Activated CD4-positive, CD25-positive, alpha-beta regulatory T cell treated with anti-CD3 and anti-CD28 coated beads, Interleukin-2, amount 50 U/mL, for 72 hours (primary cell): ENCODE results near the gene SNX22.

ENCODE experiments used
- DNase-seq: peaks from one replicate; pipeline ENCODE4 v3.0.0; 2021

The SNX22 gene

DNA sequence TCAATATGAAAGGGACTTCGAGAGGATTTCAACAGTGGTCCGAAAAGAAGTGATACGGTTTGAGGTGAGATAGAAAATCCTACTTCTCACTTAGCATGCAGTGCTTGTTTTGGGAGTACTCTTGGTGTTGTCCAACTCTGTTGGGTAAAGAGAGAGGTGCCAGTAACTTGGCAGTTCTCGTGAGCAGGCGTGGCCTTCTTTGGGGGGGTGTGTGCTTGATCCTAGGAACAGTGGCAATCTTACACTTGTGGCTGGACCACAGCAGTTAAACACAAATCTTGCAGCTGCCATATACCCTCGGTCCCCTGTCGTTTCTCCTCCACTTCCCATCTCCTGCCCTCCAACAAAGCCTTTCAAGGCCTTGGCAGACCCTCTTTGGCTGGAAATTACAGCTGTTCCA is 15.2 kb upstream of the SNX22 start:
- DNase-seq = no peak

DNA sequence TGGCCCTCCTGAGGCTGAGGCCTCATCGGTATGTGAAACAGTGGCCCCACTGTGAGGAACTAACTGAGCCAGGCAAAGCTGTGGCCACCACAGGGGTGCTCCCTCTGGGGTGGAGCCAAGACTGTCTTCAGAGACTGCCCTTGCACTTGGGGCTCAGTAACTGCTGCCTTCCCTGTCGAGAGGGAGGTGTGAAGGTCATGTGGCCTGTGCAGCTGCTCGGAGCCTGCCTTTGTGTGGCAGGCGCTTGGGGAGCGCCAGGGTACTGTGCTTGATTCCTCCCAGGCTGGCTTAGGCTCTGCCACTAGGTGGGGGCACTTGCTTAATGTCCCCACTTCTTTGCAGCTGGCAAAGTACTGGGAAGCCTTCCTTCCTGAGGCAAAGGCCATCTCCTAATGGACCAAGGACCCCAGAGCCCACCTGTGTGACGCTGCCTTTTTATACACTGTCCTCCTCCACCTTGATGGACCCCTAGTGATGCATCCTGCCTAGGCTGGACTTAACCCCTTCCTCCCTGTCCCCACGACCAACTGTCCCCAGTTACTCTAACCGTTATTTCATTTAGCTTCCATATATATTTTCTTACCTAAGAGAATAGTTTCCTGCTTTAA is 14.2 kb upstream of the SNX22 start:
- DNase-seq = no peak

- no peak for DNase-seq
Measured at GRCh38 chr15:64138331-64138941, 13.1 kb upstream of the SNX22 start.

DNA sequence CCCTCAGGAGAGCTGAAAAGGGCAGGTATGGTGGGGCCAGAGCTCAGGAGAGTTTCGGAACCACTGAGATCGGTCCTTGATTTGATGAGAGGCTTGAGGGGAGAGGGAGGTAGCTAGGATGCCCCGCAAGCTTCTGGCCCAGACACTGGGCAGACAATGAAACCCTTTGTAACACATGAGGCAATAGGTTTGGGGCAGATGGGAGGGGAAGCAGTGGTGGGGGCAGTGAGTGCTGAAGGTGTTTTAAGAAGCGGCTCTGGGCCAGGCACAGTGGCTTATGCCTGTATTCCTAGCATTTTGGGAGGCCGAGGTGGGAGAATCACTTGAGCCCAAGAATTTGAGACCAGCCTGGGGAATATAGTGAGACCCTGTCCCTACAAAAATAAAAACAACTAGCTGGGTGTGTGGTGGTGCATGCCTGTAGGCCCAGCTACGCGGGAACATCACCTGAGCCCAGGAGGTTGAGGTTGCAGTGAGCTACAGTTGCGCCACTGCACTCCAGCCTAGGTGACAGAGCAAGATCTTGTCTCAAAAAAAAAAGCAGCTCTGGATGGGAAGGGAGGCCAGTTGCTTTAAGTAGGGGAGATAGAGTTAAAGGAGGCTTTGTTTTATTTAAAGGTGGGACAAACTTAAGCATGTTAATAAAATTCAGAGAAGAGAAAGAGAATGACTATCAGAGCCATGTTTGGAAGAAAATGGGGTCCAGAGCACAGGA is 9.6 kb upstream of the SNX22 start:
- DNase-seq = no peak

DNA sequence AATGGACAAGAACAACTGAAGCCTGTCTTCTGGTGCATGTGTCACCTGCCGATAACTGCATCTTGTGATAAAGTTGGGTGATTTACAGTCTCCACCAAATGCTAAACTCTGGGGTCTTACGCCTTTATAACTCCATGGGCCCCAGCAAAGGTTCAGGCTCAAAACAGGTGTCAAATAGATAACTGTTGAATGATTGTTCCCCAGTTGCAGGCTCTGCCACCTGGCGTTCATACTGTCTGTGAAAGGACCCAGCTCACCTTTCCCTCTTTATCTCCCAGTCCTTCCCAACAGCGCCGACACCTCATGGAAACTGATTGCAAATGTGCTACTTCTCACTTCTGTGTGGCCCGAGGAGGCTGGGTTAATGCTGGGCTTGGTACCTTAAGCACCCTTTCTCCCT is 8.3 kb upstream of the SNX22 start:
- DNase-seq = no peak

DNA sequence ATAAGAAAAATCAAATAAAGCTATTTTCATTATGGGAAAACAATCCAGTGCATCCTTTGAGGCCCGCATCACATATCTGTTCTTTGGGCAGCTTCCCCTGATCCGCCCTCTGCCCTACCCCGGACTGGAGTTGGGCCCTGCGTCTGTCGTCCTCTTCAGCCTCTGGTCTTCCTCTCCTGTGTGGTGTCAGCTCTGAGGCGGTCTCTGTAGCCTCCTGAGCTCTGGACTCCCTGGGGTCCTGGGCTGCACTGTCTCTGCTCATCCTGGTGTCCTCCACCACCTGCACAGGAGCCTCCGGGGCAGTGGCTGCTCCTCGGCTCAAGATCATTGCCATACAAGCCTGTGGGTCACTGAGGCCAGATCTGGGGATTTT is 7.4 kb upstream of the SNX22 start:
- no peak for DNase-seq

DNA sequence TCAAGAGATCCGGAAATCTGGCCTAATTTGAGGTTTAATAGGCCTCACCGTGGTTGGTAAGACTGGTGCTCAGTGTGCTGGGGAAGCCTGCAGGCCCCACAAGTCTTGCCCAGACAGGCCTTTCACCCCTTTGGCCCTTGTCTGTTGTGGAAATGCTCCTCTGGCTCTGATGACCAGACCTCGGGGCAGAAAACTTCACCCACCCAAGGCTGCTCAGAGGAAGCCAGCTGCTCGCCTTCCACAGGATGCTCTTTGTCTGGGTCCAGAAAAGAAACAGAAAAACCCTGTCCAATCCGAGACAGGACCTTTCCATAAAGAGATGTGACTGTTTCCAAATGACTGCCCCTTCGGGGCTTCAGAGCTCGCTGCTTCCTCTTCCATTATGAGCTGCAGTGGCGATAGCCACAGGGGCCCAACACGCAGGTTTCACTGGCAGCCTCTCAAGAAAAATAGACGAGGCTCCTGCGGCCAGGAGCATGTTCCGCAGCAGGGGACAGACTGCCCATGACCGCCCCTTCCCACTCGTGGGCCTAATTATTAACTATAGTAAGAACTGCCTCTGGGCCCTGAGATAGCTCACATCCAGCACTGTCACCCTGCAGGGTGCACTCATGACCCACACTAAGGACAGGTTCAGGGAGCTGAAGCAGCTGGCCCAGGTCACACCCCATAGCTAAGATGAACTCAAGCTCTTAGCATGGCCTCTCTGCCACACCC is 6.8 kb upstream of the SNX22 start:
- DNase-seq = no peak

DNA sequence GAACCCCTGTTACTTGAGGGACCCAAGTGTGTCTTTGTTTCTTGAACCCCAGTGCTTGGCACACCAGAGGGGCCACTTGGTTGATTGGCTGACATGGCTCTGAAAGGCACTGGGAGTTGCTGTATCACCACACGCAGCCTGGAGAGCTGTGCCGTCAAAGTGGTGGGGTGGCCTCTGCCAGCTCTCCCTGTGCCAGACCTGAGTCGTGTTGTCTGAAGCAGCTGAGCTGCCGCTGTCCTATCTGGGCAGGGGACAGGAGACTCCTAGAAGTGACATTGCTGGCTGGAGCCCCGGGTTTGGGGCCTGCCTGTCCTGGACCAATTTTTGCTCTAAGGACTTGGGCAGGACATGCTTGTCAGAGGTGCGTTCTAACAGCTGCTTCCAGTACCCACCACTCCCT is 5.5 kb upstream of the SNX22 start:
- DNase-seq = no peak

- no peak for DNase-seq
Measured at GRCh38 chr15:64146520-64146884, 5.0 kb upstream of the SNX22 start.

- DNase-seq = no peak
Measured at GRCh38 chr15:64146885-64147681, 4.4 kb upstream of the SNX22 start.

- DNase-seq = no peak
Measured at GRCh38 chr15:64148168-64148567, 3.4 kb upstream of the SNX22 start.

DNA sequence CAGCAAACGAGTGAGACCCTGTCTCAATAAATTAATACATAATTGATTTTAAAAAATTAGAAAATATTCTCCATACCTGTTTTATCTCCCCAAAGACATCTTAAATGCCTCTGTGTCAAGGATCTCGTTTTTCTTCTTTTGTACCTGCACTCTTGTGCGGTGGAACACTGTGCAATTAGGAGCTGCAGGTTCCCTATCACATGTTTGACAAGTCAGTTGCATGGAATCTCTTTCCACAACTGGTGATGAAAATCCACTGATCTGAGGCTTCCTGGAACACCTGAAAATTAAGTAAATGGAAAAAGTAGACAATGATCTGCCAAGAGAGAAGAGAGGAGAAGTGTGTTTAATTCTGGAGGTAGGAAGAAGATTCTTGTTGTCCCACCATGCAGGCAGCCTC is 3.0 kb upstream of the SNX22 start:
- DNase-seq = no peak

DNA sequence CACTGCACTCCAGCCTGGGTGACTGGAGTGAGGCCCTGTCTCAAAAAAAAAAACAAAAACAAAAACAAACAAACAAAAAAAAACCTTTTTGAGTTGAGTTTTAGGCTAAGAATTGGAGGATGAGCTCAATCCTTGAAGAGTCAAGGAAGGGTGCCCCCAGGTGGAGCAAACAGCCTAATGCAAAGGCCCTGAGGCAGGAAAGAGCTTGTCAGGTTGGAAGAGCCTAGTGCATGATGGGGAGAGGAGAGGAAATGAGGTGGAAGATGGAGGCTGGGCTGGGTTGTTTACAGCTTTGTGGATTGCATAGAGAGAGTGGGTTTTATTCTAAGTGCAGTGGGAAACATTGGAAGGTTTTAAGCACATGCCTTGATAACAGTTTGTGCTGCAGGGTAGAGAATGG is 2.1 kb upstream of the SNX22 start:
- DNase-seq = no peak

DNA sequence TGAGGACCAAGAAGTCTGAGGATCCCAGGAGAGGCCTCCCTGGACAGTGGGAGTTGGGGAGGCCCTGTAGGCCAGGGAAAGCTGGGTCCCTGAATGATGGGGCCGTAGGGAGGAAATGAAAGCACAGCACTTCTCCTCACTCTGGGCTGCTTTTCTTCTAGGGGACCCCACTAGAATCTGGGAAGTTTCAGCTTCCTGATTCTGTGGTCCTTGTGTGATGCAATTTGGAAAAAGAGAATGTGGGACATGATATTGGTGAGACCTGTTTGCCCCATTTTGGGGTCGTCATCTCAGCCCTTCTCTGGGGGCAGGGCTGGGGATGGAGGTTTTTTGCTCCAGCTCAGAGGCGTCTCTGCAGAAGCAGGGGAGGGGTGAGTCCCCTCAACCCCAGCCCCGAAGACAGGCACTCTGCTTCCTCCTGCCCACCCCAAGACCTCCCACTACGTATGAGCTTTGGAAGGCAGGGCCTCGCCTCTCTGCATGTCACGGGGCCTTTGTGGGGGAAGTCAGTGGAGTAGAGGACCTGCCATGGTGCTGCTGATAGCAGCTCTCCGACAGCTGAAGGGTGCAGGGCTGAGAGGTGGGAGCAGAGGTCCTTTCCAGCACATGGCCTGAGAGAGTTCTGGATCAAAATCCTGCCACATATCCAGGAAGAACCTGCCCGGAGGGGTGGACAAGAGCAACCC is 1.5 kb upstream of the SNX22 start:
- DNase-seq = no peak

- no peak for DNase-seq
Measured at GRCh38 chr15:64152507-64153387, 1.2 kb downstream of the SNX22 start.

DNA sequence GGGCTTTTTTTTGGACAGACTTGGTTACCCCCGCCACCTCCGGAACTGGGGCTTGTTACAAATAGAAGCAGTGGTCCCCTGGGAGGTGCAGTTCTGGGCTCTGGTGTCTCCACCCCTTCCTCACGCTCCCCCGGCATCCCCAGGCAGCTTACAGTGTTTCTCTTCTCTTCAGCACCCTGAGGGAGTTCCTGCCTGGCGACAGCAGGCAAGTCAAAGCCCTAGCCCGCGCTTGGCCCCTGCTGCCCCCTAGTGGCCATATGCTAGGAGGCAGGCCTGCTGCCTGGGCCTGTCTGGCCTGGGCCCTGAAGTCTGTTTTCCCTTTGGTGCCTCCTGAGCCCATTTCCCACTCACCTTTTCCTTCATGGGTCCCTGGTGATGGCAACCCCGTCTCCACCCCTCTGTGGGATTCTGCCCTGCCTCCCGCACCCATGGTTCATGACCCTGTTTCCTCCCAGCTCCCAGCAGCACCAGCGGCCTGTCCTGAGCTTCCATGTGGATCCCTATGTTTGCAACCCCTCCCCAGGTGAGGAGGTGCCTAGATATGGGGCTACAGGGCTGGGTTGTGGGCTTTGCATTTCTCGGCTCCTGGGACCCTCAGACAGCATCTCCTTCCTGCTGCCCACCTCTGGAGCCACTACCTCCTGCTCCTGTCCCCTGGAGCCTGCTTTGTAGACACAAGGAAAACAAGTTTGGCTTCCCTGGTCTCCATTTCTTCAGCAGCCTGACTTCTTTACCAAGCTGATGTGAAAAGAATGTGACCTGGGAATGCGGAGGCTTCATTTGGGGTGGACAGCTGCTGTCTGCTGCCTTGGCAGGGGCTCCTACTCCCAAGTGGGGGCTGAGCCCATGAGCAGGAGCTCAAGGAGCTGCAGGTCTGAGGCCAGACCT is 2.2 kb downstream of the SNX22 start:
- DNase-seq = peak; percentile 95

GRCh38 chr15:64155802-64156651 is 4.5 kb downstream of the SNX22 start:
- DNase-seq = no peak

GRCh38 chr15:64156652-64157331 is 5.3 kb downstream of the SNX22 start:
- no peak for DNase-seq

DNA sequence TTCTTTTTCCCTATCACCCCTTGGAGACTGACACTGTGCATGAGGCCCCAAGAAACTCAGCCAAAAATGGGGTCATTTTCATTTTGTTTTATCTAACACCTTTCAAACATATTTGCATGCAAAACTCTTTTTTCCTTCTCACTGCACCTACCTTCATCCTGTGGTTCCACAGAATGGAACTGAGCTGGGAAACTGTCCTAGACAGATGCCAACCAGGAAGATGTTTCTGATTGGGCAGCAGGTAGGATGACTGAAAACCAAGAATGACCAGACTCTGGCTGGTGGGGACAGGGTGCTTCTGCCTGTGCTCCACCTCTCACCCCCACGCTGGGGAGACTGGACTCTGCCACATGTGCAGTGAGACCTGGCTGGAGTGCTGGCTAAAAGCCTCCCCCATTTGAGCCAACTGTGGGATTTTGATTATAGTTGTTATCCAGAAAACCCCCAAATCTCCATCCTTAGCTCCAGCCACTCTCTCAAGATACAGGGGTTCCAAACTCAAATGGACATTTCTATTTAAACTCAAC is 6.1 kb downstream of the SNX22 start:
- DNase-seq = no peak
